ENCODE measurements around the gene ANKRD23.
A peak's percentile ranks its signal among the peaks of the same experiment; 100 is the strongest.
"Not testable (repeated sequence)": the region's sequence is repeated elsewhere in the genome, so short reads cannot be mapped to it uniquely, and the experiment has no call there.

ANKRD23 gene

DNA sequence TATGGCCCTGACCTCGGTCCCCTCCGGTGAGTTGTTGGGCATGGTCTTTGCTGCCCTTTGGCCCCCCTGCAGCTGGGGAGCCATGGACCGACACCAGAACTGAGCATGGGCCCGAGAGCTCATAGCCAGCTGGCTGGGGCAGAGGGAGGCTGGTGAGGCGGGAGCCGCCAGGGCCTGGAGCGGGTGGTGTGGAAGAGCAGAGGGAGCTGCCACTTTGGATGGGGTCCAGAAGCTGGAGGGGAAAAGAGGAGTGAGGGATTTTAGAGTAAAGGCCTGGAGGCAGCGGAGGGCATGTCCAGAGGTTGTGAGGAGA lies 44.2 kb downstream of the ANKRD23 start:
- no peak for DNase-seq (ENCODE audit: low read depth, low spot score)

- no peak for DNase-seq (ENCODE audit: low read depth, low spot score)
Measured at GRCh38 chr2:96798733-96799622, 44.8 kb downstream of the ANKRD23 start.

GRCh38 chr2:96797066-96797625 lies 46.7 kb downstream of the ANKRD23 start:
- no peak for DNase-seq (ENCODE audit: low read depth, low spot score)

- not testable (repeated sequence) for DNase-seq (ENCODE audit: low read depth, low spot score)
Measured at GRCh38 chr2:96796497-96796896, 47.3 kb downstream of the ANKRD23 start.

DNA sequence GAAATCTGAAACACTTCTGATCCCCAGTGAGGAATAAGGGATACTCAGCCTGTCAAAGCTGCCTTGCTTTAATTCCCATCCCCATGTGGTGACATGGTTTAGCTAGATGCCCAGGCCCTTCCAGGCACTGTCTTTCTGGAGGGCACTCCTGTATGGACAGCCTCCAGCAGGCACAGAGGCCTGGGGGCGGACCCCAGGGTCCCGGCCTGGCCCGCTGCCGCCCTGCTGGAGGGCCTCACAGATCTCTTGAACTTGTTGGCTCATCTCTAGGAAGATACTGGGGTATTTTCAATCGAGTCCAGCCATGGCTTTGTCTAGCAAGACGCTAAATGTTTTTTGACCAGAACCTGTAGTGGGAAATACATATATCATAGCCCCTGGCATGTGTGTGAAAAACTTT lies 48.7 kb downstream of the ANKRD23 start:
- DNase-seq (ENCODE audit: low read depth, low spot score) = no peak

DNA sequence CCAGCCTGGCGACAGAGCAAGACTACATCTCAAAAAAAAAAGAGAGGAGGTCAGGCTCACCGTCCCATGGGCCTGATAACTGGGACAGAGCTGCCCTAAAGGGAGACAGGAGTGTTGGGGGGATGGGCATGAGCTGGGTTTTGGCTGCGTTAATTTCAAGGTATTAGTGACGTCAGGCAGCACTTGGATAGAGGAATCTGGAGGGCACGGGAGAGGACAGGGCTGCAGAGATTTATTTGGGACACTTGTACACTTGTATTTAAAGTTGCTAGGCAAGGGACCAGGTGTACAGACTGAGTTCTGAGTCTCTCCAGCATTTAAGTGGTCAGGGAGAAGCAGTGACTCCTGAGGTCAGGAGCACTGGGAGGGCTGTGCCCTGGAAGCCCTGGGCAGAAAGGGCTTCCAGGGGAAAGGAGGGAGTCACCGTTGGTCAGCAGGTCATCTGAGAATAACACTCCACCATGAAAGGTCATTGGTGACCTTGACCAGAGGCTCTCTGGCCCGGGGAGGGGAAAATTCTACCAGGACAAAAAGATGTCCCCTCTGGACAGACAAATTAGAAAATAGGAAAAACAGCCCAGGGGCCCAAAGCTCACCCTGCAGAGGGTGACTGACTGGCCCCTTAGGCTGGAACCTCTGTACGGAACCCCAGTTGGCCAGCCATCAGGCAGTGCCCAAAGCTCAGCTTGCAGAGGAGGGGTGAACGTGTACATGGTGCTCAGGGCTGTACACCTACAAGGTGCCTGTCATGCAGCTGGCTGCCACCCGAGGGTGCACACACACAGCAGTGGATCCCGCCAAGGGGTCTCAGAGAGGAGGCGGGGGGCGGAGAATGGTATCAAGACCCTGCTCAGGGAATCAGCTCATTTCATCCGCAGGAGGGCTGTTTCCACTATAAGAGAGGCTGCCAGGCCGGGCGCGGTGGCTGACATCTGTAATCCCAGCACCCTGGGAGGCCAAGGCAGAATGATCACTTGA lies 50.8 kb downstream of the ANKRD23 start:
- DNase-seq (ENCODE audit: low read depth, low spot score) = no peak

GRCh38 chr2:96789245-96789617 lies 54.6 kb downstream of the ANKRD23 start:
- no peak for DNase-seq (ENCODE audit: low read depth, low spot score)

DNA sequence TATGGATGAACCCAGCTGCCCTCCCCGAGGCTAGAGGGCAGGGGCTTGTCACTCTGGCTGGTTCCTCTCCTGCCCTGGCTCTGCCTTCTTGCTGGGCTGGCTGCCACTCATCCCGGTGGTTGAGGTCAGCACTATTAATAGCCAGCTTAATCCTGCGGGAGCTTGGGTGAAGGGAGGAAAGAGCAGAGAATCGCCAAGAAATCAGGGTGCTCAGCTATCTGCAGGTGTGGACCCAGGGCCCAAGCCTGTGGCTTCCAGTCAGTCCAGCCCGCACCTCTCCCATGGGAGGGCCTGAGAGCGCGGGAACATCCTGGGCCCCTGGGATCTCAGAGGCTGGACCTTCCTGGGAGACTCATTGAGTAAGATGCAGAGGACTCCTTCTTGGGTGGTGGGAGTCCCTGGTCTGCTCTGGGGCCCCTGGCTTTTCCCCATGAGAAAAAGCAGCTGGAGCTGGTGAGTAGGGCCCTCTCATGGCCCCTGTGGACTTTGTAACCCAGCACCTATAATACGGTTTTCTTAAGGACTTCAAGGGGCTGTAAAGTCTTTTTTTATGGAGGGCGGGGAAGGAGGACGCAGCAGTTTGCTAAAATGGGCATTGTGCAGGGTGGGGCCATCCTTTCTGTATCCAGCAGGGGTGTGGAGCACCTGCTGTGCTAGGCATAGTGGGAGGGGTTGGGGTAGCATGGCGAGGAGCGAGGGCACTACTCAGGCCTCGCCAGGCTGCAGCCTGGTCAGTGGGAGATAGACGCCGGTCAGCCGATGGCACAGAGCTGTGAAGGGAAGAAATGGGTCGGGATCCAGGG lies 55.2 kb downstream of the ANKRD23 start:
- DNase-seq (ENCODE audit: low read depth, low spot score) = peak; percentile 78

All from astrocyte of the hippocampus (primary cell).